H1 (cell line): ENCODE data around the gene ORC6. TPM values are rescaled to one million over a fixed set of nuclear protein-coding genes. Genes with fewer than 3 reads are reported as not detected.

Experiments
- CHD7 ChIP-seq: fragments of 300-600 bp; sonication (generic); IDR thresholded peaks from 2 replicates; pipeline ENCODE4 v1.7.1; 2012; ENCODE audit warnings: low read length, moderate library complexity, mild to moderate bottlenecking, inconsistent platforms; ENCODE audit not compliant: insufficient replicate concordance
- E2F6 ChIP-seq: IDR thresholded peaks from 2 replicates; pipeline ENCODE4 v1.6.1; 2012; ENCODE audit warnings: inconsistent platforms
- FOSL1 ChIP-seq: IDR thresholded peaks from 2 replicates; pipeline ENCODE4 v1.6.1; 2011; ENCODE audit warnings: mild to moderate bottlenecking, low read depth, low read length, moderate library complexity; ENCODE audit not compliant: insufficient read depth
- KDM4A ChIP-seq: IDR thresholded peaks from one replicate; pipeline ENCODE4 v1.7.1; 2012; ENCODE audit warnings: low read depth, mild to moderate bottlenecking, moderate library complexity, low read length, inconsistent platforms; ENCODE audit not compliant: severe bottlenecking
- MAFK ChIP-seq: IDR thresholded peaks from 2 replicates; pipeline ENCODE4 v1.6.1; 2012; ENCODE audit warnings: low read depth, mild to moderate bottlenecking, improper control_type of control experiment, low read length
- PHF8 ChIP-seq: fragments of 200-600 bp; sonication (generic); conservative IDR thresholded peaks from 2 replicates; pipeline ENCODE4 v1.7.1; 2012; ENCODE audit warnings: low read depth, mild to moderate bottlenecking, inconsistent platforms, low read length, moderate library complexity
- RFX5 ChIP-seq: IDR thresholded peaks from 2 replicates; pipeline ENCODE4 v1.6.1; 2011; ENCODE audit warnings: low read depth, low read length, improper control_type of control experiment, borderline replicate concordance
- RNF2 ChIP-seq: fragments of 200-900, 300-1000 bp; sonication (generic); IDR thresholded peaks from 2 replicates; pipeline ENCODE4 v1.7.1; 2016; ENCODE audit warnings: borderline replicate concordance, low read depth, mild to moderate bottlenecking, antibody characterized with exemption, low read length; ENCODE audit not compliant: poor library complexity, severe bottlenecking; ENCODE audit errors: missing control alignments
- SP1 ChIP-seq: IDR thresholded peaks from 2 replicates; pipeline ENCODE4 v1.6.1; 2011; ENCODE audit warnings: low read depth, low read length
- SP2 ChIP-seq: IDR thresholded peaks from 2 replicates; pipeline ENCODE4 v1.6.1; 2012; ENCODE audit warnings: mild to moderate bottlenecking, low read length, inconsistent platforms
- TAF1 ChIP-seq: IDR thresholded peaks from 2 replicates; pipeline ENCODE4 v1.6.1; 2011; ENCODE audit warnings: mild to moderate bottlenecking, low read depth, low read length
- polyA plus RNA-seq, 7 experiments: library from polyadenylated mRNA; depleted of rRNA in 3 of 7; stranded (reverse) in 5 of 7; unstranded in 2 of 7; fragments of >200 nt in 5 of 7; fragments of 200-250 nt in 2 of 7; gene quantifications; 1 replicate in 5 of 7; 2 replicates in 1 of 7; 4 replicates in 1 of 7; pipeline versions ENCODE4 v1.2.1 to v1.2.3, GENCODE V29; 2011 to 2013; ENCODE audit warnings: missing spikeins in 2 of 7, mixed read lengths in 2 of 7
- total RNA-seq: library from RNA; stranded (reverse); fragmentation: NEBNext Ultra II Directional; extraction: Animal tissue kit (Norgen Biotek cat#: 25700); gene quantifications from 2 replicates; pipeline ENCODE4 v1.2.1, GENCODE V29; 2021

Gene ORC6
- total and polyA plus RNA-seq, 2 of the 8 experiments (the other 6 are each of a cell fraction or from before 2014, with no cell fraction given), result 41.8 to 67.4 TPM

- TF ChIP-seq CHD7 (no peak), SP2 (no peak), KDM4A (no peak), TAF1 (no peak), SP1 (no peak), MAFK (no peak), PHF8 (no peak), FOSL1 (no peak), RNF2 (no peak), E2F6 (no peak), RFX5 (no peak)
Observed at GRCh38 chr16:46651305-46651704, 38.2 kb upstream of the ORC6 start (continued).
